Coronary artery (tissue), 2 donors: ENCODE measurements around the gene ANKRD62.

Source experiments
- DNase-seq: peaks from one replicate; pipeline ENCODE4 v3.0.0-alpha.2; 2017; ENCODE audit warnings: low spot score
- H3K27ac ChIP-seq, 2 donors: fragments of 200-600 bp; sonication (generic); one replicate each; pipeline ENCODE4 v1.5.1; 2016 to 2019
- H3K4me3 ChIP-seq: fragments of 200-600 bp; sonication (generic); 2 replicates; pipeline ENCODE4 v1.5.1; 2016; ENCODE audit warnings: mild to moderate bottlenecking, moderate library complexity
- TF ChIP-seq, protein P1 (sequence below): fragments of 200-600 bp; sonication (generic); IDR thresholded peaks from one replicate; pipeline ENCODE4 v1.5.1; 2019; ENCODE audit warnings: antibody characterized with exemption

ANKRD62 gene

DNA sequence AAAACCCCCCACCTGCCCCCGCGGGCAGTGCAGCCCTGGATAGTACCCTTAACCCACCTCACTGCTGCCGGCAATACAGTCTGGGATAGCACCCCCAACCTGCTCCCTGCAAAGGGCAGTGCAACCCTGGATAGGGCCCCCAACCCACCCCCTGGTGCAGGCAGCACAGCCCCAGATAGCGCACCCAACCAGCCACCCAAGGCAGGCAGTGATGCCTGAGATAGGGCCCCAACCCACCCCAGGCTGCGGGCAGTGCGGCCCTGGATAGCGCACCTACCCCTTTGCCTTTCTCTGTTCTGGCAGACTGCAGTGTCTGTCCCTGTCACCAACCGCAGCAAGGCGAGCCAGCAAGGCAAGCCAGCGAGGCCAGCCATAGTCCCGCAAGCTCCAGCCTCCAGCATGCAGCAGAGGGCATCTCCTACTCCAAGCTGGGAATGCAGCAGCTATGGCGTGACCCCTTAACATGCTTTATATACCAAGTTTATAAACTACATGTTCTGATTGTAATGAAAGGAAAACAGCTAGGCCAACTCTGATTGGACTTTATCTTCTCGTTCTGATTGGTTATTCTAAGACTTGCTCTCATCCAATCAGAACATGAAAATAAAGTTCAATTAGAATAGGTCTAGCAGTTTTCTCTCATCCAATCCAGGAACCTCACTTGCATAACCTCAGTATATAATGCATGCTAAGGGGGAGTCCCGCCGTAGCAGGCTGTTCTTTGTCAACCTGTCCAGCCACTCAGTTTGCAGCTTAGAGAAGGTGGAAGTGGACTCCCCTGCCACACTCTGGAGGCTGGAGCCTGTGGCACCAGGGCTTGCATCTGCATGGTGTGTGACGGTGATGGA, 34.1 kb upstream of the ANKRD62 start:
- TF ChIP-seq, protein P1, sequence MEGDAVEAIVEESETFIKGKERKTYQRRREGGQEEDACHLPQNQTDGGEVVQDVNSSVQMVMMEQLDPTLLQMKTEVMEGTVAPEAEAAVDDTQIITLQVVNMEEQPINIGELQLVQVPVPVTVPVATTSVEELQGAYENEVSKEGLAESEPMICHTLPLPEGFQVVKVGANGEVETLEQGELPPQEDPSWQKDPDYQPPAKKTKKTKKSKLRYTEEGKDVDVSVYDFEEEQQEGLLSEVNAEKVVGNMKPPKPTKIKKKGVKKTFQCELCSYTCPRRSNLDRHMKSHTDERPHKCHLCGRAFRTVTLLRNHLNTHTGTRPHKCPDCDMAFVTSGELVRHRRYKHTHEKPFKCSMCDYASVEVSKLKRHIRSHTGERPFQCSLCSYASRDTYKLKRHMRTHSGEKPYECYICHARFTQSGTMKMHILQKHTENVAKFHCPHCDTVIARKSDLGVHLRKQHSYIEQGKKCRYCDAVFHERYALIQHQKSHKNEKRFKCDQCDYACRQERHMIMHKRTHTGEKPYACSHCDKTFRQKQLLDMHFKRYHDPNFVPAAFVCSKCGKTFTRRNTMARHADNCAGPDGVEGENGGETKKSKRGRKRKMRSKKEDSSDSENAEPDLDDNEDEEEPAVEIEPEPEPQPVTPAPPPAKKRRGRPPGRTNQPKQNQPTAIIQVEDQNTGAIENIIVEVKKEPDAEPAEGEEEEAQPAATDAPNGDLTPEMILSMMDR, result no peak
- no peak for DNase-seq
- no peak overlapping the region for H3K27ac ChIP-seq
- no peak overlapping the region for H3K4me3 ChIP-seq

DNA sequence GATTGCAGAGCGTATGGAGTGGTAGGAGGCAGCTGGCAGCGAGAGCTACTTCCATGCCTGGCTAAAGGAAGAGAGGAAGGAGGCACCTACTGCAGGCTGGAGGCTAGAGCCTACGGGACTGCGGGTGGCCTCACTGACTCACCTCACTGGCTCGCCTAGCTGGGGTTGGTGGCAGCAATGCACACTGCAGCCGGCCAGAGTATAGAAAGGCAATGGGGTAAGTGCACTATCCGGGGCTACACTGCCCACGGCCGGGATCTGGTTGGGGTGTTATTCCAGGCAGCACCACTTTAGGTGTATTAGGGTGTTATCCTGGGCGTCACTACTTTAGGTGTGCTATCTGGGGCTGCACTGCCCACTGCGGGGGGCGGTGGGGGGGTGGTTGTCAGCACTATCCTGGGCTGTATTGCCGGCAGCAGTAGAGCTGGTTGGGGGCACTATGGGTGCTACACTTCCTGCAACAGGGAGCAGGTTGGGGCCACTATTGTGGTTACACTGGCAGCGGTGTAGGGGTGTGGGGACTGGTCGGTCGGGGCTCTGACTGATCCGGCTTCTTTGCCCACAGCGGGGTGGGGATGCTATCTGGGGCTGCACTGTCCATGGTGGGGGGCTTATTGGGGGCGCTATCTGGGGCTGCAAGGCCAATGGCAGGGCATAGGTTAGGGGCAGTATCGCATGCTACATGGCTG, 33.3 kb upstream of the ANKRD62 start:
- no peak overlapping the region for H3K4me3 ChIP-seq
- TF ChIP-seq, protein P1, result no peak
- no peak for DNase-seq
- no peak overlapping the region for H3K27ac ChIP-seq

DNA sequence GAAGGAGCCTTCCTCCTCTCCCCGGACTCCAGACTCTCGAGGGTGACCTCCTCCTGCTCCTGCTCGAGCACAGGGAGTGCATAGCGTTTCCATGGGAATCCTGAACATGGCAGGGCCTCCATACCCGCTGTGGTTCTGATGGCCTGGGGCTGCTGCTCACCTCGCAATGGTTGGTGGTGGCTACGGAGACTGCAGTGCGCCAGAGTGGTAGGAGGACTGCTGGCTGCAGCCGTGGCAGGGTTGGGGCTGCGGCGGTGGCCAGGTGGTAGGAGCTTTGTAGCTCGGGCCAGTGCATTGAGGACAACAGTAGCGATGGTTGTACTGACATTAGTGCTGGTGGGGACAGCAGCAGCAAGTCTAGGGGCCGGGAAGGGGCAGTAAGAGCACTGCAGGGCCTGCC, 32.0 kb upstream of the ANKRD62 start:
- no peak for DNase-seq
- H3K4me3 ChIP-seq, result no peak overlapping the region
- H3K27ac ChIP-seq, result no peak overlapping the region
- TF ChIP-seq, protein P1, result no peak

DNA sequence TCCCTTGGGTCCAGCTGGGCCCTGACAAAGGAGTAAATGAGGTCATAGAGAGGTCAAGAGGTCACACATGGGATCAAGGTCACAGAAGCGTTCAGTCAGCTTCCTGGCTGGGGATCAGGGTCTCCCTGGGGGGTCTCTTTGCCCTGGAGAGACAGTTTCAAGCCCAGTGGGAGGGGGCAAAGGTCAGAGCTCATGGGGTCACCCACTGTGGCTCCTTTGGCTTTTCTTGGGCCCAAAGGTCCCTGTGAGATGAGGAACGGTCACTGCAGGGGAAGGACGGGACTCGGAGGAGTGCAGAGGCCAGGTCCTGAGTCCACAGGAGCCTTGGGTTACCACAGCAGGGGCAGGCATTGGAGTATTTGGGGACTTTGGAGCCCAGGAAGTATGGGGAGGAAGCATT, 30.7 kb upstream of the ANKRD62 start:
- DNase-seq, result no peak
- TF ChIP-seq, protein P1, result no peak
- H3K27ac ChIP-seq, result no peak overlapping the region
- H3K4me3 ChIP-seq, result no peak overlapping the region

DNA sequence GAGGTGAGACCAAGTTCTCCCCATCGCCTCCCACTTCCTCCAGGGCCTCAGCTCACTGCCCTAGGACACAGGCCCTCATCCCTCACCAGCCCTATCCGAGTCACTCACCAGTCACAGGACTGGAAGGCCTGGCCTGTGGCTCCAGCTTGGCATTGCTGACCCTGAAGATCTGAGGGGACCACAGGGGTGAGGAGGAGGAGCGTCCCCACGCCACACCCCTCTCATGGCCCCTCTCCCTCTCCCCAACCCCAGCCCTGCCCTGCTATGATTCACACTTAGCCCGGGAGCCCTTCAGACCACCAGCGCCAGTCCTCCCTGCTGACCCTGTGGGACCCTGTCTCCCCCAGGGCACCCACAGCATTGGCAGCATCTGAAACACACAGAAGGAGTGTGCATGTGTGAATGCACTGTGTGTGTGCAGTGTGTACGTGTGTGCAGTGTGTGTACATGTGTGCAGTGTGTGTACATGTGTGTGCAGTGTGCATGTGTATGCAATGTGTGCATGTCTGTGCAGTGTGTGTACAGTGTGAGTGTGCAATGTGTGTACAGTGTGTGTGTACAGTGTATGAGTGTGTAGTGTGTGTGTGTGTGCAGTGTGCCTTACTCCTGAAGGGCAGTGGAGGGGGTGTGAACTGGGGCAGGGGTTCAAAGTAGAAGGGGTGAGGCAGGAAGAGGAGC, 29.4 kb upstream of the ANKRD62 start:
- Histone ChIP-seq H3K4me3 (no peak overlapping the region), H3K27ac (no peak overlapping the region)
- no peak for DNase-seq
- TF ChIP-seq, protein P1, result no peak

DNA sequence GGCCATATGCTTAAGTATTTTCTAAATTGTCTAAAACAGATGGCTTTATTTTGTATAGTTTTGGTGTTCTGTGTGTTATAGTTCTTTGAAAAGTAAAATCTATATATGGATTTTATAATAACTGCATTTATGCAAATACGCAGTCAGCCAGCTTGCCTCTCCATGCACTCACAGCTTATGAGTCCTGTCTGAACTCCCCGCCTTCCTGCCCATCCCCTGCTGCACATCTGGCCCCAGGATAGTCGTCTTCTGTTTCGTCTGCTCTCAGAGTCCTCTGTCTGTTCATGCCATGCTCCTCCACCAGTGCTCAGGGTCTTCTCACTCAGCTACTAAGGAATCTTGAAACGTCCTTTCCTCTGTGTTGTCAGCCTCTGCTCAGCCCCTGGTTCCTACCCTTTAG, 28.2 kb upstream of the ANKRD62 start:
- TF ChIP-seq, protein P1, result no peak
- H3K4me3 ChIP-seq, result no peak overlapping the region
- DNase-seq, result no peak

More for the DNA sequence above, 28.2 kb upstream of the ANKRD62 start:
- no peak overlapping the region for H3K27ac ChIP-seq
